ENCODE measurements around the gene LRP1.

The LRP1 gene

DNA sequence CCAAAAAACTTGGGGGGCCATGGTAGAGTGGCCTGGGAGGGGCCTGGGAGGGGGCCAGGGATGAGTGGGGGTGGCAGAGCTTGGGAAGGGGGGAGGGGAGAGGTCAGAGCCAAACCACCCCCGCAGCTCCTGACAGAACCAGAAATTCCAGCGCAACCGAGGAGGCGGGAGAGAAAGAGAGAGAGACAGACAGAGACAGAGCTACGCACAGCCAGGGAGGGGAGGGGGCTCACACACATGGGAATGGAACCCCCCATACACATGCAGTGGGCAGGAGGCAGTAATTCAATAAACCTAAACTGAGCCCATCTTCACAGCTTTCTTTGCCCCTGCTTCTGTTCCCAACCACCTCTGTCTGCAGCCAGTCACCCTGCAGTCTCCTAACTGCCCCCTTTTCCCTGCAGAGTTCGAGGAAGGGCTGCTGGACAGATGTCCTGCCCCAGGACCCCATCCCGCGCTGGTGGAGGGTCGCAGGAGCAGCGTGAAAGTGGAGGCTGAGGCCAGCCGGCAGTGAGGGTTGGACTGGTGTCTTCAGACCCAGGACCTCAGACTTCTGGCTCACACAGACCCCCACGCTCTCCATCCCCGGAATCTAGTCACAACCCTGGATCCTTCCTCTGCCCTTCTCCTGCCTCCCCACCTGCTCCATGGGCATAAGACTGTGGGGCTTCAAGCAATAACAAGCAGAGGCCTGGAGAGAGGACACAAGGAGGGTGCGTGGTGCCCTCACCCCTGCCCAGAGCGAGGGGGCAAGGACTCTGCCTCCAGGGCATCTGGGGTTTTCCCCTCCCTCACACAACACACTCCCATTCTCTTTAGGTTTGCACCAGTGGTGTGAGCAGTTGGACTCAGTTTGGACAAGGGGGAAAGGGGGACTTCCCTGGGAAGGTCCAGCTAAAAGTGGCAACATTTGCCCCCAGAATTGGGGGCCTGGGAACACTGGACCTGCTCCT, 33.8 kb upstream of the LRP1 start:
- no peak for DNase-seq (ENCODE audit: low read depth)
- no peak overlapping the region; the same call in 1 of the 2 replicates for H3K4me3 ChIP-seq (ENCODE audit: low read depth, low read length)
- TF ChIP-seq, protein P1, sequence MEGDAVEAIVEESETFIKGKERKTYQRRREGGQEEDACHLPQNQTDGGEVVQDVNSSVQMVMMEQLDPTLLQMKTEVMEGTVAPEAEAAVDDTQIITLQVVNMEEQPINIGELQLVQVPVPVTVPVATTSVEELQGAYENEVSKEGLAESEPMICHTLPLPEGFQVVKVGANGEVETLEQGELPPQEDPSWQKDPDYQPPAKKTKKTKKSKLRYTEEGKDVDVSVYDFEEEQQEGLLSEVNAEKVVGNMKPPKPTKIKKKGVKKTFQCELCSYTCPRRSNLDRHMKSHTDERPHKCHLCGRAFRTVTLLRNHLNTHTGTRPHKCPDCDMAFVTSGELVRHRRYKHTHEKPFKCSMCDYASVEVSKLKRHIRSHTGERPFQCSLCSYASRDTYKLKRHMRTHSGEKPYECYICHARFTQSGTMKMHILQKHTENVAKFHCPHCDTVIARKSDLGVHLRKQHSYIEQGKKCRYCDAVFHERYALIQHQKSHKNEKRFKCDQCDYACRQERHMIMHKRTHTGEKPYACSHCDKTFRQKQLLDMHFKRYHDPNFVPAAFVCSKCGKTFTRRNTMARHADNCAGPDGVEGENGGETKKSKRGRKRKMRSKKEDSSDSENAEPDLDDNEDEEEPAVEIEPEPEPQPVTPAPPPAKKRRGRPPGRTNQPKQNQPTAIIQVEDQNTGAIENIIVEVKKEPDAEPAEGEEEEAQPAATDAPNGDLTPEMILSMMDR (IDR thresholded peaks at IDR 0.05; ENCODE audit: low read depth, low read length, missing control alignments), result no peak

DNA sequence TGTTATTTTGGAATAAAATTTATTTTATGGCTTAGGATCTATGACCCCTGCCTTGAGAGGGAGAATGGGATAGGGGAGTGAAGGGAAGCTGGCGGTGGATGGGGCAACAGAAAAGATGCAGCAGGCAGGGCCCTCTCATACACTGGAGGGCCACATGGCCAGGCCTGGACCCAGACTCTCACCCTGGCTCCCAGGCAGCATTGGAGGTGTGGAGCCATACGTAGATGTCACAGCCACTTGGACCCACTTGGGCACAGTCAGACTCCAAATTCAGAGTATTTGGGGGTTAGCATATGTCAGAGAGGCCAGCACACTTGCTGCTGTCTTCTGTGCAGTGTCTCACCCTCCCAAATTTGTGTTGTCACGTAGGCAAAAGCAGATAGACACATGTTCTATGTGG, 32.8 kb upstream of the LRP1 start:
- H3K4me3 ChIP-seq (ENCODE audit: low read depth, low read length), result no peak overlapping the region
- DNase-seq (ENCODE audit: low read depth), result no peak
- TF ChIP-seq, protein P1 (IDR thresholded peaks at IDR 0.05; ENCODE audit: low read depth, low read length, missing control alignments), result no peak

DNA sequence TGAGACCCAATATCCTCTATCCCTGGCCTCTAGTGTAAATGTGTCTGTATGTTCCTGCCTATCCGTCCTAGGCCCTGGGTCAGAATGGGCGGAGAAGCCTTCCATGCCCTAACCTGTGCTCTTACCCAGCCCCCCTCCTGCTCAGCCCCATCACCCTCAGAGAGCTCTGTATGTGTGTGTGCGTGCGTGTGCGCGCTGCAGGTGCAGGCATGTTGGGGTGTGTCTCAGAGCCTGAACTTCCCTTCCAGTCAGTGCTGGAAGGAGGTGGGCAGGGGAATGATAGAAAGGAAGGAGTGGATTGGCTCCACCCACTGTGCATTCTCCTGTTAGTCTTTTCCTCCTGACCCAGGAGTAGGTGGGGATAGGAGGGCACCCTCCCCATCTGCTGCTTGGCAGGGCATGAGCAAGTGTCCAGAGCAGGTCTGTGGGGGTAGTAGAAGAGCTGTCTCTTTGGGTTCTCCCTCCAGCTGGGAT, 32.1 kb upstream of the LRP1 start:
- no peak overlapping the region for H3K4me3 ChIP-seq (ENCODE audit: low read depth, low read length)
- no peak for DNase-seq (ENCODE audit: low read depth)
- TF ChIP-seq, protein P1 (IDR thresholded peaks at IDR 0.05; ENCODE audit: low read depth, low read length, missing control alignments), result no peak

DNA sequence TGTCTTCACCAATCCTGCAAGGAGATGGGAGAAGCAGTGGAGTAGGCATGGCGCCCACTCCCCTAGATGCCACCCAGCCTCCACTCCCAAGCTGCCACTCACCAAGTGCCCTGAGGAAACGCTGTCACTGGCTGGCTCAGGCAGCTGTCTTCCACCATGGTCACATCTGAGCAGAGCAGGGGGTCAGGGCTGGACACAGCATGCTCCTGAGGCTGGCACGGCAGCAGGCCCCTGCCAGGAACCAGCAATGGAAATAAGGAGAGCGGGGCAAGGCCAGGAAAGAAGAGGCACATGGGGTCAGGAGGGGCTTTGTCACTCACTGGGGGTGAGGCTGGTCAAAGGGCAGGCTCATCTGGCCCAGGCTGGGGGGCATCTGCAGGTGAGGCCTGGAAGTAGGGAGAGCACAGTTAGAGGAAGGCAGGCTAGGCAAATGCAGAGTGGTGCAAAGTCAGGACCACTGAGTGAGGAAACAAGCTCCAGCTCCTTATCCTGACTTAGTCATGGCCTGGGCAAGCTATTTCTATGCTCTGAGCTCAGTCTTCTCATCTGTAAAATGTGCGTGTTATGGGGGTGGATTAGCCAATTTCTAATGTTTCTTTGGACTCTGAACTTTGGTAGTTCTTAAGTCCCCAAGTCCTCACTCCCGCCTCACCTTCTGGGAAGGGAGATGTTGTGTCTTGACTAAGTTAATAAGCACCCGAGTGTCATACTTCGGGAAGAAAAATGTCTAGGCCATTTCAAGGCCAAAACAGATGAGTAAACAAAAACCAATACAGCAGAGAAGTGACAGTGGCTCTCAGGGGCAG, 31.3 kb upstream of the LRP1 start:
- TF ChIP-seq, protein P1 (IDR thresholded peaks at IDR 0.05; ENCODE audit: low read depth, low read length, missing control alignments), result no peak
- no peak overlapping the region for H3K4me3 ChIP-seq (ENCODE audit: low read depth, low read length)
- DNase-seq (ENCODE audit: low read depth), result no peak

DNA sequence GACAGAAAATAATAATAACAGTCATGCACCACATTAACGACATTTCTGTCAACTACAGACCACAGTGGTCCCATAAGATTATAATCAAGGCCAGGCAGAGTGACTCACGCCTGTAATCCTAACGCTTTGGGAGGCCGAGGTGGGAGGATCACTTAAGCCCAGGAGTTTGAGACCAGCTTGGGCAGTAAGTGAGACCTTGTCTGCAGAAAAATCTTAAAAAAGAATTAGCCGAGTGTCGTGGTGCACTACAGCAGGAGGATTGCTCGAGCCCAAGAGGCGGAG, 30.8 kb upstream of the LRP1 start:
- no peak for DNase-seq (ENCODE audit: low read depth)

DNA sequence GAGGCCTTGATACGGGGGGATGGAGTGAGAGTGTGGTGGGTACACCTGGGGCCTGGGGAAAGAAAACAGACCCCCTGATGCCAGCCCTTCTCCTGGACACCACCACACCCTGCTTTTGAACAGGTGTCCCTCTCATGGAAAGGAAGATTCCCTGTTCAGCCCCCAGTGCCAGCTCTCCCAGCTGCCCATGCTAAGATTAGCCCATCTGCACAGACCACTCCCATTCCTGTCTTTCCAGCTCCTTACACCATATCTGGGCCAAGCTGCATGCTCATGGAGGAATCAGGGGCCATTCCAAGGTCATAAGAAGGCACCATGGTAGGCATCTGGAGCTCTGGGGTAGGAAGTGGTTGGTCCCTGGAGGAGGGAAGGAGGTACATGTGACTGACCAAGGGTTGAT, 29.7 kb upstream of the LRP1 start:
- no peak for DNase-seq (ENCODE audit: low read depth)
- TF ChIP-seq, protein P1 (IDR thresholded peaks at IDR 0.05; ENCODE audit: low read depth, low read length, missing control alignments), result no peak
- no peak overlapping the region for H3K4me3 ChIP-seq (ENCODE audit: low read depth, low read length)

More for the DNA sequence above, 30.8 kb upstream of the LRP1 start:
- TF ChIP-seq, protein P1 (IDR thresholded peaks at IDR 0.05; ENCODE audit: low read depth, low read length, missing control alignments), result no peak
- H3K4me3 ChIP-seq (ENCODE audit: low read depth, low read length), result no peak overlapping the region
